SK-N-SH (cell line): ENCODE measurements around the gene BTLA.

Experiments used
- CHD2 ChIP-seq: fragments of 150-350 bp; IDR thresholded peaks from 2 replicates; pipeline ENCODE4 v1.6.1; 2018; ENCODE audit warnings: low read length; ENCODE audit not compliant: partially characterized antibody
- CTCF ChIP-seq: fragments of 200-600 bp; sonication (generic); IDR thresholded peaks from 2 replicates; pipeline ENCODE4 v1.6.1; 2017; ENCODE audit warnings: antibody characterized with exemption, mild to moderate bottlenecking, moderate library complexity
- FOSL2 ChIP-seq: IDR thresholded peaks from 2 replicates; pipeline ENCODE4 v1.4.0; 2012; ENCODE audit warnings: low read depth, mild to moderate bottlenecking, moderate library complexity, borderline replicate concordance
- MAX ChIP-seq: IDR thresholded peaks from 2 replicates; pipeline ENCODE4 v1.4.0; 2012; ENCODE audit warnings: low read depth
- MEF2A ChIP-seq: IDR thresholded peaks from 2 replicates; pipeline ENCODE4 v1.4.0; 2012; ENCODE audit warnings: low read depth, borderline replicate concordance
- MXI1 ChIP-seq: IDR thresholded peaks from 2 replicates; pipeline ENCODE4 v1.6.1; 2012; ENCODE audit warnings: mild to moderate bottlenecking, low read depth, low read length, improper control_type of control experiment
- NFIC ChIP-seq: IDR thresholded peaks from 2 replicates; pipeline ENCODE4 v1.4.0; 2012; ENCODE audit warnings: borderline replicate concordance
- POLR2AphosphoS5 ChIP-seq: IDR thresholded peaks from 2 replicates; pipeline ENCODE4 v1.6.1; 2012; ENCODE audit warnings: low read depth, low read length
- RAD21 ChIP-seq: IDR thresholded peaks from 2 replicates; pipeline ENCODE4 v1.6.1; 2012; ENCODE audit warnings: mild to moderate bottlenecking, low read length
- RFX5 ChIP-seq: IDR thresholded peaks from 2 replicates; pipeline ENCODE4 v1.6.1; 2012; ENCODE audit warnings: mild to moderate bottlenecking, improper control_type of control experiment, low read length
- USF1 ChIP-seq: IDR thresholded peaks from 2 replicates; pipeline ENCODE4 v1.4.0; 2012; ENCODE audit warnings: low read depth, borderline replicate concordance

GRCh38 chr3:112469671-112470070, 29.6 kb downstream of the BTLA start:
- TF ChIP-seq USF1 (no peak), CTCF (no peak), POLR2AphosphoS5 (no peak), CHD2 (no peak), MXI1 (no peak), RFX5 (no peak), RAD21 (no peak), FOSL2 (no peak), MAX (no peak), NFIC (no peak), MEF2A (no peak)
